HG03139 (cell line): Measurements from ENCODE around the gene PPP1R7.

Experiments used
- ATAC-seq: cut with Tn5 transposase; IDR thresholded peaks from one replicate; pipeline ENCODE4 v1.9.1; 2021; ENCODE audit not compliant: unreplicated experiment

Gene PPP1R7

DNA sequence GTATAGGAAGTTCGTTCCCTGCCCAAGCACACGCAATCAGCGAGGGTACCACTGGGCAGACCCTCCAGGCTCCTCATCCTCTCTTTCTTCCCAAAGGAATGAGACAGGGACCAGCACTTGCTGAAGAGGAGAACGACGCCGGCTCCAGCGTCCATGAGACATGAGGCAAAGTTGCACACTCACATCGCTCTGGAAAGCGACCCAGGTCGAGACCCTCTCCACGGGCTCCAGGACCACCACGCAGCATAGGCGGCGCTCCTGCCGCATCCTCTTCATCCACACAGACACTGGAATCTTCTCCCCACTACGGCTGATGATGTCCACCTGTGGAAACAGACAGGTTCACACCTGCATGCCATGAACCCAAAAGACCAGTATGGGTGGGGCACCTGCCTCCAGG is 11.8 kb upstream of the PPP1R7 start:
- no peak for ATAC-seq

GRCh38 chr2:241139531-241140444 is 10.5 kb upstream of the PPP1R7 start:
- no peak for ATAC-seq

DNA sequence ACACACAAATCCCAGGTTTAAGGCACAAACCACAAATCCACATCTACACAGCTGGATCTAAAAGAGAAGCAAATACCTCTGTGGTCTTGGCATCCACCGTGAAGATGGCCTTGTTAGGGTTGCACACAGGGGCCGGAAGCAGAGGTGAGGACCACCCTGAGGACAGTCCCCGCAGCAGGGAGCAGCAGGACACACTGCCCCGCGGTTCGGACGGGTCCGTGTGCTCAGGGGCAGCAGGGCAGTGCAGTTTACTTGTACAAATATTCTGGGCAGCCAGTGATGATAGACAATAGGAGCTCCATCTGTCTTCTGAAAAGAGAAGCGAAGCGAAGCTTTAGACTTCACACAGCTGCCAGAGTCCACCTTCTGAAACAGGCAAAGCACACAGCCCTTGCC is 9.8 kb upstream of the PPP1R7 start:
- no peak for ATAC-seq

- ATAC-seq: no peak
These were observed 9.0 kb upstream of the PPP1R7 start for GRCh38 chr2:241141214-241141770.

DNA sequence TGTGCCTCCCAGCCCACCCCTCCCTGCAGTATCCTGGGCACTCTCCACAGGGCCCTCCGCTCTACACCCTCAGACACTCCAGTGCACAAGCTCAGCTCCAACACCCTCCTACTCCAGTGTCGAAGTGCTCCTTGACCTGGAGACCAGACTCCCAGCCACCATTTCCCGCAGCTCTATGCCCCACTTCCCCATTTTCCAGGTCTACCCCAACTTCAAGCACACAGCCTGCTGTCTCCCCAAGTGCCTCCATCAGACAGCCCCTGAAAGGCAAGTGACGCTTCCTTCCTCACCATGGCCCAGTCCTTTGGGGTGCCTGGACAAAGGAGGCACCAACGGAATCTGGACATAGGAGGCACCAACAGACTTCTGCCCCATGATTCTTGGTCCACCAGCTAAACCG is 8.2 kb upstream of the PPP1R7 start:
- ATAC-seq: no peak

GRCh38 chr2:241142593-241142992 is 7.7 kb upstream of the PPP1R7 start:
- no peak for ATAC-seq

- ATAC-seq: no peak
These were observed 4.0 kb upstream of the PPP1R7 start for GRCh38 chr2:241146286-241146685.

GRCh38 chr2:241147336-241147735 is 2.9 kb upstream of the PPP1R7 start:
- no peak for ATAC-seq

- ATAC-seq: no peak
These were observed 2.0 kb upstream of the PPP1R7 start for GRCh38 chr2:241148239-241148638.

- peak; percentile 76 for ATAC-seq
These were observed 1.2 kb upstream of the PPP1R7 start, which contains the start of gene PASK for GRCh38 chr2:241148891-241149674. PASK (minus strand) TSS chr2:241149472; CDS start chr2:241143032, 6,440 bp downstream.

GRCh38 chr2:241149675-241149924 is 667 bp upstream of the PPP1R7 start:
- ATAC-seq: peak; percentile 3

GRCh38 chr2:241150660-241151530 is 628 bp downstream of the PPP1R7 start:
- no peak for ATAC-seq

- ATAC-seq: no peak
These were observed 1.8 kb downstream of the PPP1R7 start for GRCh38 chr2:241151934-241152660.

GRCh38 chr2:241153616-241154015 is 3.3 kb downstream of the PPP1R7 start:
- no peak for ATAC-seq

GRCh38 chr2:241154915-241155314 is 4.6 kb downstream of the PPP1R7 start:
- ATAC-seq: no peak

DNA sequence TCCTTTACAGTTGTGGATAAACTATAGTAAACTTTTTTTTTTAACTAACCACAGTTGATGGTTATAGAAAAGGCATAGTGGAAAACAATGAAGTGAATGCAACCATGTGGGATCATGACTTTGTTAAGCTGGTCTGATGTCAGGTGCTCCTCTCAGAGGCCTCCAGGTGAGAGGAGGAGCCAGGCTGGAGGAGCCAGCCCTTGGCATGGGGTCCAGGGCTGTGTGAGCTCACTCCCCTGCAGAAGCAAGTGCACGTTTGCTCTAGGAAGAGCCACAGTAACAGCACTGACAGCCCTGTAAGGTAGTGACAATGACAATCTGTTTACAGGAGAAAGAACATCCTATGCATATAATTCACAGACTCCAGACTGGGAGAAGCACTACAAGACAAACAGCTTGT is 5.7 kb downstream of the PPP1R7 start:
- no peak for ATAC-seq

GRCh38 chr2:241156971-241157441 is 6.7 kb downstream of the PPP1R7 start:
- ATAC-seq: no peak

- no peak for ATAC-seq
These were observed 7.7 kb downstream of the PPP1R7 start for GRCh38 chr2:241157841-241158545.

GRCh38 chr2:241158546-241158900 is 8.3 kb downstream of the PPP1R7 start:
- no peak for ATAC-seq

DNA sequence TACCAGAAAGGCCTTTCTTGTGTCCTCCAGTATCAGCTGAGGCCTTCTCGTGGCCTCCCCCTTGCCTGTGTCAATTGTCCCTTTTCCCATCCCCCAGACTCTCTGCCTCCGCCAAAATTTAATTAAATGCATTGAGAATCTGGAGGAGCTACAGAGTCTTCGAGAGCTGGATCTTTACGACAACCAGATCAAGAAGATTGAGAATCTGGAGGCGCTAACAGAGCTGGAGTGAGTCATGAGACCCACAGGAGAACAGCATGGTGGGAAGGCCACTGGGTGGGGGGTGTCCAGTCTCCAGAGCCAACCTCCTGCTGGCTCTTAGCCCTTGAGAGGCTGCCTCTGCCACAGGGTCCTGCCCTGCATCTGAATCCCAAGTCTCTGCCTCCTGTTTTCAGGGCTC is 8.8 kb downstream of the PPP1R7 start:
- no peak for ATAC-seq
